B cell (primary cell): ENCODE data around the gene DNAJC11. TPM values are rescaled to one million over a fixed set of nuclear protein-coding genes. Genes with fewer than 3 reads are reported as not detected.

ENCODE experiments used
- ATAC-seq: fragments of 200-7000 bp; cut with Tn5 transposase; one replicate; pipeline ENCODE4 v1.10.0; 2021; ENCODE audit warnings: low read depth, mild to moderate bottlenecking, moderate number of reproducible peaks, moderate library complexity
- CTCF ChIA-PET: fragments of 350-600 bp; sonication (Branson Sonifier 250); formaldehyde crosslinking; loops from one replicate; lab custom pipeline; 2021; ENCODE audit warnings: antibody characterized with exemption, inconsistent platforms; lab: Charles Lee
- POLR2A ChIA-PET: fragments of 350-600 bp; sonication (Branson Sonifier 250); formaldehyde crosslinking; loops from one replicate; lab custom pipeline; 2021; ENCODE audit warnings: antibody characterized with exemption; lab: Charles Lee
- DNase-seq: peaks from one replicate; pipeline ENCODE4 v3.0.0; 2013
- H2AFZ ChIP-seq: 2 replicates; pipeline ENCODE4 v1.6.1; 2012; ENCODE audit warnings: mild to moderate bottlenecking, low read depth, low read length; ENCODE audit not compliant: insufficient read depth, poor library complexity, severe bottlenecking
- H3K27ac ChIP-seq, 2 donors: 1 replicate in 1 of 2; 2 replicates in 1 of 2; pipeline ENCODE4 v1.5.1; 2012 to 2013; ENCODE audit warnings: low read length in 2 of 2, mild to moderate bottlenecking in 2 of 2, moderate library complexity in 1 of 2
- H3K27me3 ChIP-seq, 4 experiments: fragments of 200-600 bp in 1 of 4; sonication (generic) in 1 of 4; replicated peaks in 1 of 4; 1 replicate in 2 of 4; 2 replicates in 2 of 4; pipeline versions ENCODE4 v1.6.1 to v1.7.0; 2013 to 2016; ENCODE audit warnings: low read length in 3 of 4, mild to moderate bottlenecking in 2 of 4, mixed read lengths in 1 of 4, moderate library complexity in 1 of 4; ENCODE audit not compliant: insufficient read depth in 4 of 4, control insufficient read depth in 3 of 4; ENCODE audit errors: control extremely low read depth in 1 of 4
- H3K36me3 ChIP-seq, 2 experiments: replicated peaks in 1 of 2; 1 replicate in 1 of 2; 2 replicates in 1 of 2; pipeline versions ENCODE4 v1.6.1 to v1.7.1; 2013; ENCODE audit warnings: low read length in 1 of 2; ENCODE audit not compliant: insufficient read depth in 2 of 2, control insufficient read depth in 1 of 2; ENCODE audit errors: control extremely low read depth in 1 of 2, extremely low read depth in 1 of 2
- H3K4me1 ChIP-seq, 2 donors: fragments of 200-600 bp in 1 of 2; sonication (generic) in 1 of 2; 1 replicate in 1 of 2; 2 replicates in 1 of 2; pipeline versions ENCODE4 v1.5.1 to v1.6.1; 2013 to 2017; ENCODE audit warnings: low read length in 2 of 2; ENCODE audit not compliant: control insufficient read depth in 2 of 2, insufficient read depth in 2 of 2
- H3K4me2 ChIP-seq: replicated peaks from 2 replicates; pipeline ENCODE3; 2012; ENCODE audit warnings: mild to moderate bottlenecking, low read depth, low read length; ENCODE audit not compliant: poor library complexity, severe bottlenecking
- H3K4me3 ChIP-seq, 5 experiments: fragments of 200-600 bp in 1 of 5; sonication (generic) in 1 of 5; 1 replicate in 3 of 5; 2 replicates in 2 of 5; pipeline versions ENCODE4 v1.5.1 to v1.7.0; 2011 to 2016; ENCODE audit warnings: low read length in 4 of 5, mild to moderate bottlenecking in 4 of 5, low read depth in 2 of 5, control low read depth in 1 of 5, moderate library complexity in 1 of 5; ENCODE audit not compliant: insufficient read depth in 1 of 5; ENCODE audit errors: control extremely low read depth in 1 of 5, extremely low read depth in 1 of 5
- H3K79me2 ChIP-seq: fragments of 200-600 bp; sonication (generic); one replicate; pipeline ENCODE4 v1.6.0; 2016; ENCODE audit warnings: low read length; ENCODE audit not compliant: control insufficient read depth, insufficient read depth
- H3K9ac ChIP-seq: fragments of 200-600 bp; sonication (generic); 2 replicates; pipeline ENCODE4 v1.6.1; 2017; ENCODE audit warnings: mild to moderate bottlenecking, low read length, moderate library complexity
- H3K9me3 ChIP-seq, 3 donors: one replicate each; pipeline versions ENCODE4 v1.6.1 to v1.7.1; 2013; ENCODE audit warnings: low read length in 2 of 3; ENCODE audit not compliant: control insufficient read depth in 2 of 3, insufficient read depth in 1 of 3; ENCODE audit errors: control extremely low read depth in 1 of 3
- H4K20me1 ChIP-seq: 2 replicates; pipeline ENCODE4 v1.6.0; 2012; ENCODE audit warnings: mild to moderate bottlenecking, low read length; ENCODE audit not compliant: insufficient read depth, control insufficient read depth, poor library complexity, severe bottlenecking
- H3K27ac Mint-ChIP-seq: one replicate; pipeline ENCODE4 v1.8.0; 2021; ENCODE audit warnings: mixed read lengths
- H3K27me3 Mint-ChIP-seq: one replicate; pipeline ENCODE4 v1.8.0; 2021; ENCODE audit warnings: mixed read lengths
- H3K4me1 Mint-ChIP-seq: one replicate; pipeline ENCODE4 v1.8.0; 2021; ENCODE audit warnings: mixed read lengths
- H3K4me3 Mint-ChIP-seq: one replicate; pipeline ENCODE4 v1.8.0; 2021; ENCODE audit warnings: mixed read lengths
- H3K9me3 Mint-ChIP-seq: one replicate; pipeline ENCODE4 v1.8.0; 2022; ENCODE audit warnings: mixed read lengths; ENCODE audit not compliant: insufficient read depth
- EZH2 ChIP-seq: IDR thresholded peaks from 2 replicates; pipeline ENCODE4 v1.6.1; 2012; ENCODE audit warnings: borderline replicate concordance, low read depth, mild to moderate bottlenecking, moderate library complexity, low read length; ENCODE audit not compliant: insufficient read depth, poor library complexity, severe bottlenecking
- WGBS: methylation state at CpG from one replicate; pipeline ENCODE4 v1.1.5; 2013; ENCODE audit warnings: missing lambda C conversion rate; ENCODE audit not compliant: insufficient coverage; 5-methylcytosine and 5-hydroxymethylcytosine counted together
- intact Hi-C: fragments of 100-400 bp; cut with micrococcal nuclease; formaldehyde crosslinking; loops from one replicate; pipeline ENCODE4 v1.10.0; 2022
- polyA plus RNA-seq: library from polyadenylated mRNA; depleted of rRNA; stranded (reverse); fragments of >200 nt; gene quantifications from 2 replicates; pipeline ENCODE4 v1.2.3, GENCODE V29; 2012
- total RNA-seq, 2 donors: library from RNA; stranded (reverse); fragments of 120-200 nt in 1 of 2; gene quantifications; 1 replicate in 1 of 2; 2 replicates in 1 of 2; pipeline versions ENCODE4 v1.2.3 to v1.2.4, GENCODE V29; 2013 to 2022
- TF ChIP-seq, protein P1 (sequence below): fragments of 200-600 bp; IDR thresholded peaks from one replicate; pipeline ENCODE4 v1.8.0; 2022; ENCODE audit warnings: antibody characterized with exemption, mild to moderate bottlenecking

DNAJC11 gene
- total and polyA plus RNA-seq, 2 donors (not counting 1 experiment from before 2014, with no cell fraction given) = 29.2 to 51.6 TPM

DNA sequence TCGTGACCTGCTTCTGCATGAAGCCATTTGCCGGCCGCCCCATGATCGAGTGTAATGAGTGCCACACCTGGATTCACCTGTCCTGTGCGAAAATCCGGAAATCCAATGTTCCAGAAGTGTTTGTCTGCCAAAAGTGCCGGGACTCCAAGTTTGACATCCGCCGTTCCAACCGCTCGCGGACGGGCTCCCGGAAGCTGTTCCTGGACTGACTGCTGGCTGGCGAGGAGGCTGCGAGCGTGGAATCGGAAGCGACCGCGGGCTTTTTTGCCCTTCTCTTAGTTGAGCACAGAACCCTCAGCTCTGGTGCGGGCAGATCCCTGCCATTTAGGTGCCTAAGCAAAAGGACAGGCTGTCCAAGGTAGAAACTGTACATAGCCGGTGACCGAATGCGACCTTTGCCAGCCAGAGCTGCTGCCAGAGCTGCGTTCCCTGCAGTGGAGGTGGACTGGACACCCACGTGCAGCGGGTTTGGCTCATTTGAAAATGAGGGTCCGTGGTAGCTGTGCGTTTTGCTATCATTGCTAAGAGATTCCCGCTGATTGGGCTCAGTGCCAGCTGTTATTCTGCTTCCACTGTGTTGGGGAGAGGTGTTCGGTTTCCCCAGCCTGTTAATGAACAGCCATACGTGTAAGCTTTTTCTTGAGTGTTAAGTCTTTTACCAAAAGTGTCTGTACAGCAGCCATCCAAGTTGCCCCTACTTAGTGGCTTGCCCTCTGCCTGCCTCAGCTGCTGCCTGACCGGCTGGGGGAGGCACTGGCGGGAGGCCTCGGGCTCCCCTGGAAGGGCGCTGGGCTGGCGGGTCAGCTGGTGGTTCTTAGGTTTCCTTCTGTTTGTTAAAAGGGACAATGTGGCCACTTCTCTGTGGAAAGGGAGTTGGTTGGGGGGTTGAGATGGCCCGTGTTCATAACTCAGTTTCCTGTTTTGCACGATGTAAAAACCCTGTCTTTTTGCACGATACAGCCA, 79.9 kb downstream of the DNAJC11 start:
- DNase-seq = no peak
- 98% methylated on average over 41 of the region's 41 CpGs for WGBS
- no peaks in the 10 kb centered on the region for H3K9me3 ChIP-seq
- peaks cover 0 to 12% of the 10 kb centered on the region in 2 experiments for H3K36me3 ChIP-seq
- peaks cover 22% of the 10 kb centered on the region for H3K79me2 ChIP-seq
- CTCF ChIA-PET = interaction anchor here (0.7 to 1.8 kb wide), 3 partner anchors 21 to 67 kb away, joined by 3 to 6 read pairs (median 4); partner anchors contain the start of genes NOL9 and TAS1R1
- H3K4me3 ChIP-seq = no peak overlapping the region
- Mint-ChIP-seq H3K4me3 (no peak overlapping the region), H3K27me3 (no peaks in the 10 kb centered on the region), H3K27ac (no peak overlapping the region), H3K4me1 (peaks cover 18% of the 10 kb centered on the region), H3K9me3 (no peaks in the 10 kb centered on the region)
- H3K27ac ChIP-seq = no peak overlapping the region
- peaks cover 10 to 18% of the 10 kb centered on the region in 2 donors for H3K4me1 ChIP-seq
- POLR2A ChIA-PET = no interaction called here
- intact Hi-C loops = no loop called here
- H3K27me3 ChIP-seq = no peaks in the 10 kb centered on the region
- H3K9ac ChIP-seq = no peak overlapping the region
- ATAC-seq = no peak
- H4K20me1 ChIP-seq = peaks cover 8% of the 10 kb centered on the region
- H2AFZ ChIP-seq = no peak overlapping the region
- no peak overlapping the region for H3K4me2 ChIP-seq
- TF ChIP-seq, protein P1, sequence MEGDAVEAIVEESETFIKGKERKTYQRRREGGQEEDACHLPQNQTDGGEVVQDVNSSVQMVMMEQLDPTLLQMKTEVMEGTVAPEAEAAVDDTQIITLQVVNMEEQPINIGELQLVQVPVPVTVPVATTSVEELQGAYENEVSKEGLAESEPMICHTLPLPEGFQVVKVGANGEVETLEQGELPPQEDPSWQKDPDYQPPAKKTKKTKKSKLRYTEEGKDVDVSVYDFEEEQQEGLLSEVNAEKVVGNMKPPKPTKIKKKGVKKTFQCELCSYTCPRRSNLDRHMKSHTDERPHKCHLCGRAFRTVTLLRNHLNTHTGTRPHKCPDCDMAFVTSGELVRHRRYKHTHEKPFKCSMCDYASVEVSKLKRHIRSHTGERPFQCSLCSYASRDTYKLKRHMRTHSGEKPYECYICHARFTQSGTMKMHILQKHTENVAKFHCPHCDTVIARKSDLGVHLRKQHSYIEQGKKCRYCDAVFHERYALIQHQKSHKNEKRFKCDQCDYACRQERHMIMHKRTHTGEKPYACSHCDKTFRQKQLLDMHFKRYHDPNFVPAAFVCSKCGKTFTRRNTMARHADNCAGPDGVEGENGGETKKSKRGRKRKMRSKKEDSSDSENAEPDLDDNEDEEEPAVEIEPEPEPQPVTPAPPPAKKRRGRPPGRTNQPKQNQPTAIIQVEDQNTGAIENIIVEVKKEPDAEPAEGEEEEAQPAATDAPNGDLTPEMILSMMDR = no peak
- TF ChIP-seq EZH2 = no peak

DNA sequence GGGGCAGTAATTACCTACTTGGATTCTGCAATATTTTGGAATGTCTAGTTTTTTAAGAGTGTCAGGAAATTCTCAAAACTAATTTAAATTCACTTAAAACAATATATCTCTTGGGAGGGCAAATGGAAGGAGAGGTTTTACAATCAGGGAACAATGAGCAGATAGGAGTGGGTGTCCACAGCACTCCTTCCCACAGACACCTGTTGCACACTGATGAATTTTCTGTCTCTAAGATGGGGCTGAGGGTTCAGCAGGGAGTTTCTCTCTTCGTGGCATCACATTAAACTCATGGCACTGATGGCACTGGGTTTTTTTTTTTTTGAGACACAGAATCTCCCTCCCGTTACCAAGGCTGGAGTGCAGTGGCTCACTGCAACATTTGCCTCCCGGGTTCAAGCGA, 82.6 kb downstream of the DNAJC11 start:
- Histone ChIP-seq H3K27ac (no peak overlapping the region), H3K4me2 (no peak overlapping the region), H4K20me1 (peaks cover under 1% of the 10 kb centered on the region), H3K9ac (no peak overlapping the region), H3K9me3 (no peaks in the 10 kb centered on the region), H2AFZ (no peak overlapping the region), H3K4me1 (peaks cover 6 to 7% of the 10 kb centered on the region in 2 donors), H3K4me3 (no peak overlapping the region), H3K27me3 (no peaks in the 10 kb centered on the region), H3K79me2 (peaks cover 13% of the 10 kb centered on the region), H3K36me3 (peaks cover 0 to 12% of the 10 kb centered on the region in 2 experiments)
- ATAC-seq (no peak), DNase-seq (no peak)
- POLR2A ChIA-PET = no interaction called here
- Mint-ChIP-seq H3K27ac (no peak overlapping the region), H3K4me3 (no peak overlapping the region), H3K27me3 (no peaks in the 10 kb centered on the region), H3K4me1 (peaks cover 10% of the 10 kb centered on the region), H3K9me3 (no peaks in the 10 kb centered on the region)
- intact Hi-C loops = no loop called here
- WGBS = 83% methylated on average over 1 of the region's 4 CpGs
- CTCF ChIA-PET = no interaction called here
- TF ChIP-seq EZH2 = no peak
- TF ChIP-seq, protein P1 = no peak
